ENCODE results near the gene VPS16.
"Not testable (repeated sequence)": the region's sequence is repeated elsewhere in the genome, so short reads cannot be mapped to it uniquely, and the experiment has no call there.

Gene VPS16

GRCh38 chr20:2801286-2801728 is 39.2 kb upstream of the VPS16 start:
- no peak for DNase-seq (ENCODE audit: low read depth)
- H3K4me3 ChIP-seq (ENCODE audit: control insufficient read depth, low read depth, low read length): no peak overlapping the region
- no peak for TF ChIP-seq CTCF (IDR thresholded peaks at IDR 0.05; ENCODE audit: control insufficient read depth, insufficient read depth, low read depth, low read length, missing control alignments)

- TF ChIP-seq CTCF (IDR thresholded peaks at IDR 0.05; ENCODE audit: control insufficient read depth, insufficient read depth, low read depth, low read length, missing control alignments): no peak
- no peak overlapping the region for H3K4me3 ChIP-seq (ENCODE audit: control insufficient read depth, low read depth, low read length)
- DNase-seq (ENCODE audit: low read depth): no peak
Observed at GRCh38 chr20:2804041-2804828, 36.3 kb upstream of the VPS16 start.

- no peak for DNase-seq (ENCODE audit: low read depth)
Observed at GRCh38 chr20:2804852-2805688, 35.5 kb upstream of the VPS16 start.

GRCh38 chr20:2805689-2806350 is 34.7 kb upstream of the VPS16 start:
- no peak for TF ChIP-seq CTCF (IDR thresholded peaks at IDR 0.05; ENCODE audit: control insufficient read depth, insufficient read depth, low read depth, low read length, missing control alignments)
- H3K4me3 ChIP-seq (ENCODE audit: control insufficient read depth, low read depth, low read length): no peak overlapping the region
- no peak for DNase-seq (ENCODE audit: low read depth)

More at GRCh38 chr20:2804852-2805688, 35.5 kb upstream of the VPS16 start:
- no peak overlapping the region for H3K4me3 ChIP-seq (ENCODE audit: control insufficient read depth, low read depth, low read length)
- TF ChIP-seq CTCF (IDR thresholded peaks at IDR 0.05; ENCODE audit: control insufficient read depth, insufficient read depth, low read depth, low read length, missing control alignments): no peak

- no peak overlapping the region for H3K4me3 ChIP-seq (ENCODE audit: control insufficient read depth, low read depth, low read length)
- no peak for DNase-seq (ENCODE audit: low read depth)
- no peak for TF ChIP-seq CTCF (IDR thresholded peaks at IDR 0.05; ENCODE audit: control insufficient read depth, insufficient read depth, low read depth, low read length, missing control alignments)
Observed at GRCh38 chr20:2806351-2806701, 34.2 kb upstream of the VPS16 start.

GRCh38 chr20:2807019-2807418 is 33.5 kb upstream of the VPS16 start:
- no peak for DNase-seq (ENCODE audit: low read depth)
- no peak overlapping the region for H3K4me3 ChIP-seq (ENCODE audit: control insufficient read depth, low read depth, low read length)
- no peak for TF ChIP-seq CTCF (IDR thresholded peaks at IDR 0.05; ENCODE audit: control insufficient read depth, insufficient read depth, low read depth, low read length, missing control alignments)

- not testable (repeated sequence) for DNase-seq (ENCODE audit: low read depth); H3K4me3 ChIP-seq (ENCODE audit: control insufficient read depth, low read depth, low read length)
Observed at GRCh38 chr20:2807929-2808328, 32.6 kb upstream of the VPS16 start.

Measured in AG09309 (cell line).